Mammary epithelial cell (primary cell): Measurements from ENCODE around the gene THSD7A.

ENCODE experiments used
- EZH2 ChIP-seq: IDR thresholded peaks from 2 replicates; pipeline ENCODE4 v1.6.1; 2012; ENCODE audit warnings: low read length, inconsistent platforms, borderline replicate concordance
- TF ChIP-seq, protein P1 (sequence below), 2 donors: IDR thresholded peaks in 1 of 2; conservative IDR thresholded peaks in 1 of 2; 2 replicates each; pipeline ENCODE4 v1.5.1; 2011 to 2012; ENCODE audit warnings: inconsistent platforms in 2 of 2, low read length in 2 of 2, mild to moderate bottlenecking in 2 of 2, control low read depth in 1 of 2, low read depth in 1 of 2; ENCODE audit not compliant: insufficient read depth in 1 of 2; ENCODE audit errors: extremely low read depth in 1 of 2

DNA sequence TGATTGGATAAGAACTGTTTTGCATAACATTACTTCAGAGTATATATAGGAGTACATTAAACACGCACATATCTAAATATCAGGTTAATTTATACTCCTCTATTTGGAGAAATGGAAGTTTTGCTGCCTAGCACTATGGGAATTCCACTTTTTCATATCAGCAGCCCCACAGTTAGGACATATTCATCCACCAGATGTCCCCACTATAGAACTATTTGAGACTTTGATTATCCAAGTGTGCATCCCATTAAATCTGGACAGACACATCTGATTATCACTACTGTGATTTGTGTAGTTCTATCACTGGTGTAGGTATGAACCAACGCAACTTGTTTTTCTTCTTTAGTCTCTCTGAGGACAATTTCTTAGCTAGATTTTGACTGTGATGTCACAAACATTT lies 345.7 kb downstream of the THSD7A start:
- TF ChIP-seq, protein P1, sequence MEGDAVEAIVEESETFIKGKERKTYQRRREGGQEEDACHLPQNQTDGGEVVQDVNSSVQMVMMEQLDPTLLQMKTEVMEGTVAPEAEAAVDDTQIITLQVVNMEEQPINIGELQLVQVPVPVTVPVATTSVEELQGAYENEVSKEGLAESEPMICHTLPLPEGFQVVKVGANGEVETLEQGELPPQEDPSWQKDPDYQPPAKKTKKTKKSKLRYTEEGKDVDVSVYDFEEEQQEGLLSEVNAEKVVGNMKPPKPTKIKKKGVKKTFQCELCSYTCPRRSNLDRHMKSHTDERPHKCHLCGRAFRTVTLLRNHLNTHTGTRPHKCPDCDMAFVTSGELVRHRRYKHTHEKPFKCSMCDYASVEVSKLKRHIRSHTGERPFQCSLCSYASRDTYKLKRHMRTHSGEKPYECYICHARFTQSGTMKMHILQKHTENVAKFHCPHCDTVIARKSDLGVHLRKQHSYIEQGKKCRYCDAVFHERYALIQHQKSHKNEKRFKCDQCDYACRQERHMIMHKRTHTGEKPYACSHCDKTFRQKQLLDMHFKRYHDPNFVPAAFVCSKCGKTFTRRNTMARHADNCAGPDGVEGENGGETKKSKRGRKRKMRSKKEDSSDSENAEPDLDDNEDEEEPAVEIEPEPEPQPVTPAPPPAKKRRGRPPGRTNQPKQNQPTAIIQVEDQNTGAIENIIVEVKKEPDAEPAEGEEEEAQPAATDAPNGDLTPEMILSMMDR (conservative IDR thresholded peaks at IDR 0.05 in 1 of 2, IDR thresholded peaks at IDR 0.05 in 1 of 2; ENCODE audit: extremely low read depth in 1 of 2, insufficient read depth in 1 of 2, low read depth in 1 of 2, low read length in 2 of 2): no peak
- no peak for TF ChIP-seq EZH2
